ENCODE measurements around the gene FILIP1L. TPM values are rescaled to one million over a fixed set of nuclear protein-coding genes. Genes with fewer than 3 reads are reported as not detected.

The FILIP1L gene
- total and polyA plus RNA-seq, 2 of the 4 experiments (the other 2 are of a cell fraction) = 11.5 to 19.9 TPM

DNA sequence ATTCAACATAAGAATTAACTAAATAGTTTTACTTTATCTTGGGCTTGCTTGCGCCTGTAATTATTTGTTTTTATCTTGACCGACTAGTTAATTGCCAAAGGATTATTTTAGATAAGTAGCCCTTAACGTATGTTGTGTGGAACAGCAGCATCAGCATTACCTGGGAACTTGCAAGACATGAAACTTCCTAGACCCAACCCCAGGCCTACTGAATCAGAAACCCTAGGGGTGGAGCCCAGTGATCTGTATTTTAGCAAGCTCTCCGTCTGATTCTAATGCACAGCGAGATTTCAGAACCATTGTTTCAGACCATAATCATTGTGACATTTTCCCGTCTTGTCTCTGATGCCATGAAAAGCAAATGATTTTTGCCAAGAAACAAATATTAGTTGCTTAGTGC, 31.1 kb downstream of the FILIP1L start:
- intact Hi-C loops (cut with micrococcal nuclease) = loop anchor here (5.0 kb wide), 1 partner anchor 314 kb away; no protein-coding TSS in a partner anchor
- H3K56ac ChIP-seq (ENCODE audit: extremely low read depth, insufficient read depth, low read length) = no peak overlapping the region
- no peak overlapping the region for H4K8ac ChIP-seq (ENCODE audit: low read depth in 2 of 2, low read length in 2 of 2)
- H3K36me3 ChIP-seq (ENCODE audit: control insufficient read depth, insufficient read depth, low read length) = no peaks in the 10 kb centered on the region
- POLR2A ChIA-PET (ENCODE audit: unreplicated experiment) = interaction anchor here (0.6 to 1.4 kb wide), 2 partner anchors 9 to 240 kb away, joined by 4 read pairs; no protein-coding TSS in a partner anchor
- H4K20me1 ChIP-seq (ENCODE audit: insufficient read depth, low read length) = no peaks in the 10 kb centered on the region
- H2AK9ac ChIP-seq (replicated peaks; ENCODE audit: low read depth, low read length, poor library complexity) = no peak overlapping the region
- H3K4me1 ChIP-seq (ENCODE audit: control insufficient read depth, insufficient read depth, low read length) = peaks cover 10% of the 10 kb centered on the region
- H3K27ac ChIP-seq (ENCODE audit: insufficient read depth, low read length) = no peak overlapping the region
- no peak overlapping the region for H3K9ac ChIP-seq (ENCODE audit: low read depth, low read length)
- no peak overlapping the region for H4K91ac ChIP-seq (ENCODE audit: insufficient read depth, low read depth, low read length)
- no peaks in the 10 kb centered on the region for H3K9me3 ChIP-seq (ENCODE audit: control insufficient read depth, insufficient read depth, low read length)
- H4K5ac ChIP-seq (ENCODE audit: low read depth, low read length) = no peak overlapping the region; the same call in 1 of the 2 replicates
- CTCF ChIA-PET = no interaction called here
- no peak overlapping the region for H2BK15ac ChIP-seq (ENCODE audit: low read depth, low read length)
- H3K4me2 ChIP-seq (ENCODE audit: low read depth, low read length) = no peak overlapping the region
- no peak overlapping the region for H3K4me3 ChIP-seq (ENCODE audit: insufficient read depth, low read depth, low read length)
- WGBS, 2 experiments (ENCODE audit: extremely low coverage in 2 of 2, insufficient read length in 1 of 2) = 94% methylated on average over 2 of the region's 6 CpGs; no CpG with 5 or more reads in 1 of the 2 experiments
- no peak overlapping the region for H3K23ac ChIP-seq (ENCODE audit: low read depth, low read length)
- H3K79me1 ChIP-seq (ENCODE audit: low read depth in 1 of 2, low read length in 2 of 2) = no peaks in the 10 kb centered on the region
- H2AFZ ChIP-seq (replicated peaks; ENCODE audit: low read length, poor library complexity) = no peak overlapping the region
- dilution Hi-C loops (cut with HindIII; ENCODE audit: low sequenced_read_pairs, unreplicated experiment) = no loop called here
- H2AK5ac ChIP-seq (ENCODE audit: low read depth, low read length) = no peak overlapping the region
- no peaks in the 10 kb centered on the region for H3K27me3 ChIP-seq (ENCODE audit: control insufficient read depth, insufficient read depth, low read length)
- no peak for TF ChIP-seq BHLHE40 (IDR thresholded peaks at IDR 0.05; ENCODE audit: low read depth, low read length)
- no peak for TF ChIP-seq SMC3 (IDR thresholded peaks at IDR 0.05; ENCODE audit: low read depth, low read length)
- TF ChIP-seq RFX5 (IDR thresholded peaks at IDR 0.05; ENCODE audit: low read depth, low read length) = no peak
- TF ChIP-seq, protein P1, sequence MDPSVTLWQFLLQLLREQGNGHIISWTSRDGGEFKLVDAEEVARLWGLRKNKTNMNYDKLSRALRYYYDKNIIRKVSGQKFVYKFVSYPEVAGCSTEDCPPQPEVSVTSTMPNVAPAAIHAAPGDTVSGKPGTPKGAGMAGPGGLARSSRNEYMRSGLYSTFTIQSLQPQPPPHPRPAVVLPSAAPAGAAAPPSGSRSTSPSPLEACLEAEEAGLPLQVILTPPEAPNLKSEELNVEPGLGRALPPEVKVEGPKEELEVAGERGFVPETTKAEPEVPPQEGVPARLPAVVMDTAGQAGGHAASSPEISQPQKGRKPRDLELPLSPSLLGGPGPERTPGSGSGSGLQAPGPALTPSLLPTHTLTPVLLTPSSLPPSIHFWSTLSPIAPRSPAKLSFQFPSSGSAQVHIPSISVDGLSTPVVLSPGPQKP (IDR thresholded peaks at IDR 0.05; ENCODE audit: borderline replicate concordance, low read depth, low read length) = no peak
- TF ChIP-seq, protein P2, sequence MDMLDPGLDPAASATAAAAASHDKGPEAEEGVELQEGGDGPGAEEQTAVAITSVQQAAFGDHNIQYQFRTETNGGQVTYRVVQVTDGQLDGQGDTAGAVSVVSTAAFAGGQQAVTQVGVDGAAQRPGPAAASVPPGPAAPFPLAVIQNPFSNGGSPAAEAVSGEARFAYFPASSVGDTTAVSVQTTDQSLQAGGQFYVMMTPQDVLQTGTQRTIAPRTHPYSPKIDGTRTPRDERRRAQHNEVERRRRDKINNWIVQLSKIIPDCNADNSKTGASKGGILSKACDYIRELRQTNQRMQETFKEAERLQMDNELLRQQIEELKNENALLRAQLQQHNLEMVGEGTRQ (IDR thresholded peaks at IDR 0.05; ENCODE audit: low read depth, low read length) = no peak
- TF ChIP-seq RAD21 (IDR thresholded peaks at IDR 0.05; ENCODE audit: low read length) = no peak
- no peak for TF ChIP-seq POLR2A (IDR thresholded peaks at IDR 0.05; ENCODE audit: low read depth, low read length)
- TF ChIP-seq MXI1 (IDR thresholded peaks at IDR 0.05; ENCODE audit: borderline replicate concordance, low read depth, low read length) = no peak
- TF ChIP-seq RCOR1 (IDR thresholded peaks at IDR 0.05; ENCODE audit: insufficient replicate concordance, low read length) = no peak
- TF ChIP-seq CHD1 (IDR thresholded peaks at IDR 0.05; ENCODE audit: low read depth, low read length) = no peak
- TF ChIP-seq CEBPB (IDR thresholded peaks at IDR 0.05; ENCODE audit: low read depth, low read length) = no peak
- no peak for TF ChIP-seq MAZ (IDR thresholded peaks at IDR 0.05; ENCODE audit: borderline replicate concordance, low read depth, low read length)
- TF ChIP-seq FOS (IDR thresholded peaks at IDR 0.05; ENCODE audit: low read depth, low read length) = no peak
- no peak for DNase-seq
- H2BK120ac ChIP-seq (ENCODE audit: low read depth, low read length) = no peak overlapping the region
- no TSS peak for BruUV-seq (replicated peaks)
- no peaks in the 10 kb centered on the region for H3K9me1 ChIP-seq (ENCODE audit: insufficient read depth, low read length)
- in situ Hi-C loops (cut with MboI; ENCODE audit: low sequenced_read_pairs) = no loop called here
- no peak overlapping the region for H3K14ac ChIP-seq (replicated peaks; ENCODE audit: low read depth, low read length)
- no peak overlapping the region for H2BK20ac ChIP-seq (ENCODE audit: low read depth, low read length)
- no peak overlapping the region for H2BK5ac ChIP-seq (ENCODE audit: low read depth, low read length, poor library complexity, severe bottlenecking)
- no peak overlapping the region for H3K4ac ChIP-seq (ENCODE audit: low read depth, low read length)
- no peak overlapping the region for H3K18ac ChIP-seq (ENCODE audit: low read depth, low read length)
- no peak for ATAC-seq (ENCODE audit: low read depth)

Data from IMR-90 (cell line).